Activated naive CD8-positive, alpha-beta T cell treated with anti-CD3 and anti-CD28 coated beads, Interleukin-2, amount 10 ng/mL, durations not matched to agents 7 days and 5 days (primary cell): Measurements from ENCODE around the gene TGFB1. TPM values are rescaled to one million over a fixed set of nuclear protein-coding genes. Genes with fewer than 3 reads are reported as not detected.
"Not testable (repeated sequence)": the region's sequence is repeated elsewhere in the genome, so short reads cannot be mapped to it uniquely, and the experiment has no call there.

ENCODE experiments used
- ATAC-seq: fragments of 150-1000 bp; cut with Tn5 transposase; one replicate; pipeline ENCODE4 v1.10.0; 2021; ENCODE audit warnings: low read depth, moderate library complexity
- POLR2A ChIA-PET: fragments of 350-600 bp; sonication (Branson Sonifier 250); formaldehyde crosslinking; loops from one replicate; lab custom pipeline; 2021; ENCODE audit warnings: antibody characterized with exemption; lab: Charles Lee
- DNase-seq: peaks from one replicate; pipeline ENCODE4 v3.0.0; 2021
- H3K27ac Mint-ChIP-seq: one replicate; pipeline ENCODE4 v1.8.0; 2022; ENCODE audit warnings: mild to moderate bottlenecking, mixed read lengths
- H3K27me3 Mint-ChIP-seq: one replicate; pipeline ENCODE4 v1.8.0; 2022; ENCODE audit warnings: mild to moderate bottlenecking, moderate library complexity, mixed read lengths
- H3K36me3 Mint-ChIP-seq: one replicate; pipeline ENCODE4 v1.8.0; 2021; ENCODE audit warnings: mild to moderate bottlenecking, mixed read lengths
- H3K4me1 Mint-ChIP-seq: one replicate; pipeline ENCODE4 v1.8.0; 2021; ENCODE audit warnings: mixed read lengths
- H3K4me3 Mint-ChIP-seq: one replicate; pipeline ENCODE4 v1.8.0; 2022; ENCODE audit warnings: mild to moderate bottlenecking, moderate library complexity, mixed read lengths
- H3K9me3 Mint-ChIP-seq: one replicate; pipeline ENCODE4 v1.8.0; 2021; ENCODE audit warnings: mixed read lengths
- total RNA-seq, 2 experiments: library from RNA; stranded (reverse); gene quantifications; one replicate each; pipeline ENCODE4 v1.2.3, GENCODE V29; 2021

Gene TGFB1
- total RNA-seq, 2 experiments from 2014 or later: 172 to 179 TPM

DNA sequence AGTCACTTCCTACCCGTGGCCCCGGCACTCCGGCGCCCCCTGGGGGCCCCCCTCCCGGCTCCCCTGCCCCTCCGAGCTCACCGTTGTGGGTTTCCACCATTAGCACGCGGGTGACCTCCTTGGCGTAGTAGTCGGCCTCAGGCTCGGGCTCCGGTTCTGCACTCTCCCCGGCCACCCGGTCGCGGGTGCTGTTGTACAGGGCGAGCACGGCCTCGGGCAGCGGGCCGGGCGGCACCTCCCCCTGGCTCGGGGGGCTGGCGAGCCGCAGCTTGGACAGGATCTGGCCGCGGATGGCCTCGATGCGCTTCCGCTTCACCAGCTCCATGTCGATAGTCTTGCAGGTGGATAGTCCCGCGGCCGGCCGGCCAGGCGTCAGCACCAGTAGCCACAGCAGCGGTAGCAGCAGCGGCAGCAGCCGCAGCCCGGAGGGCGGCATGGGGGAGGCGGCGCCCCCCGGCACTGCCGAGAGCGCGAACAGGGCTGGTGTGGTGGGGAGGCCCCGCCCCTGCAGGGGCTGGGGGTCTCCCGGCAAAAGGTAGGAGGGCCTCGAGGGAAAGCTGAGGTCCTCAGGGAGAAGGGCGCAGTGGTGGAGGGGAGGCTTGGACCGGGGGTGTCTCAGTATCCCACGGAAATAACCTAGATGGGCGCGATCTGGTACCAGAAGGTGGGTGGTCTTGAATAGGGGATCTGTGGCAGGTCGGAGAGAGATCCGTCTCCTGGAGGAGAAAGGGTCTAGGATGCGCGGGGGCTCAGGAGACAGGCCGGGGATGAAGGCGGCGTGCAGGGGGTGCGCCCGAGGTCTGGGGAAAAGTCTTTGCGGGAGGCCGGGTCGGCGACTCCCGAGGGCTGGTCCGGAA lies 885 bp downstream of the TGFB1 start:
- Mint-ChIP-seq H3K36me3 (peaks cover 26% of the 10 kb centered on the region), H3K27ac (peak overlapping the region; percentile 97)
- POLR2A ChIA-PET: interaction anchor here (0.7 to 6.9 kb wide), 19 partner anchors 8 to 149 kb away, joined by 3 to 64 read pairs (median 4); partner anchors contain the start of genes B3GNT8, B9D2, CCDC97 and DMAC2

DNA sequence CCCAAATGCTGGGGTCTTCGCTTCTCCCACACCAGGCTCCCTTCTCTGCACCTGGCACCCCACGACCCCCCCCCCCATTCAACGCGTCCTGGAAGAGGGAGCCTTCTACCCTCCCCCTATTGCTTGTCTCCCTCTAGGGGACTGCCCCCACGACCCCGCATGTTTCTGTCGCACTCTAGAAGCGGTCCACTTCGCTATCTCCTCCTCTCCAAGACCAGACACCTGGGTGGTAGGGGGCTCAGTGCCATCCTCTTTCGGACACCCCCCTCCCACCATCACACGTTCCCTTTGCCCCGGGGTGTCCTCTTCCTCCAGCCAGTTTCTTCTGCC lies 1.5 kb downstream of the TGFB1 start:
- DNase-seq (no peak), ATAC-seq (no peak)
- no peaks in the 10 kb centered on the region for H3K27me3 Mint-ChIP-seq
- peaks cover 4% of the 10 kb centered on the region for H3K9me3 Mint-ChIP-seq
- peaks cover 31% of the 10 kb centered on the region for H3K36me3 Mint-ChIP-seq
- H3K4me1 Mint-ChIP-seq: peaks cover 50% of the 10 kb centered on the region
- peak overlapping the region; percentile 97 for H3K4me3 Mint-ChIP-seq
- POLR2A ChIA-PET: interaction anchor here (0.8 to 6.9 kb wide), 16 partner anchors 9 to 148 kb away, joined by 3 to 64 read pairs (median 4); partner anchors contain the start of genes B3GNT8, B9D2, CCDC97 and DMAC2
- H3K27ac Mint-ChIP-seq: peak overlapping the region; percentile 97

More for the DNA sequence above, 885 bp downstream of the TGFB1 start:
- no peaks in the 10 kb centered on the region for H3K27me3 Mint-ChIP-seq
- peaks cover 56% of the 10 kb centered on the region for H3K4me1 Mint-ChIP-seq
- peak; percentile 87 for DNase-seq
- peaks cover 4% of the 10 kb centered on the region for H3K9me3 Mint-ChIP-seq
- H3K4me3 Mint-ChIP-seq: peak overlapping the region; percentile 97
- peak; percentile 19 for ATAC-seq

GRCh38 chr19:41351339-41352245 lies 2.1 kb downstream of the TGFB1 start:
- Mint-ChIP-seq H3K27ac (peak overlapping the region; percentile 97), H3K4me1 (peaks cover 44% of the 10 kb centered on the region), H3K9me3 (peaks cover 4% of the 10 kb centered on the region), H3K27me3 (no peaks in the 10 kb centered on the region), H3K36me3 (peaks cover 34% of the 10 kb centered on the region), H3K4me3 (peak overlapping the region; percentile 97)
- POLR2A ChIA-PET: interaction anchor here (0.6 to 6.9 kb wide), 23 partner anchors 9 to 573 kb away, joined by 3 to 64 read pairs (median 4); partner anchors contain the start of genes B3GNT8, B9D2, CCDC97 and DMAC2
- DNase-seq (peak; percentile 89), ATAC-seq (peak; percentile 55)

DNA sequence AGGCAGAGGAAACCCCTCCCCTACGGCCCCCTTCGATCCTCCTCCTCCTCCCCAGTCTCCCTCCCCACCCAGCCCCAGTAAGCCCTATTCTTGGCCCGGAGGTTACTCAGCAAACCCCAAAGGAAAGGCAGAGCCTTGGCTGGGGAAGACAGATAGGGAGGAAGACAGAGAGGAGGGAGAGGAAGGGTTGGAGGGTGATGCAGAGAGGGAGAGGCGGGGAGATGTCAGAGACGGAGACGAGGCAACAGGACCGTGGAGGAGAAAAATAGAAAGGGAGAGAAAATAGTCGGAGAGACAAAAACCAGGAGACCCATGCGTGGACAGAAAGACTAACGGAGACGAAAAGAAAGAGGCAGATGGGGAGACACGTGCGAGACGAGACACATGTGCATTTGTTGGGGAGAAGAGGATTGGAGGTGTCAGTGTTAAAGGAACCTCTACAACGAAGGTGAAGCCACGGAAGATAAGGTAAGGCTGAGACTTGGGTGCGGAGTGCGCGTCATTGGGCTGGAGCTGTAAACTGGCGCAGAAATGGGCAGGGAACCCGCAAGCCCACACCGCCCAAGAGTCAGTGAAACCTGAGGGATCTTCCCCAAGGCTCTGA lies 2.9 kb downstream of the TGFB1 start:
- Mint-ChIP-seq H3K27ac (peak overlapping the region; percentile 90), H3K27me3 (no peaks in the 10 kb centered on the region), H3K9me3 (peaks cover 4% of the 10 kb centered on the region), H3K36me3 (peaks cover 39% of the 10 kb centered on the region), H3K4me1 (peaks cover 40% of the 10 kb centered on the region), H3K4me3 (peak overlapping the region; percentile 97)
- POLR2A ChIA-PET: interaction anchor here (0.6 to 6.9 kb wide), 17 partner anchors 9 to 573 kb away, joined by 3 to 64 read pairs (median 6); partner anchors contain the start of genes B9D2, CCDC97, DMAC2 and RAB4B
- no peak for DNase-seq
- peak; percentile 8 for ATAC-seq

DNA sequence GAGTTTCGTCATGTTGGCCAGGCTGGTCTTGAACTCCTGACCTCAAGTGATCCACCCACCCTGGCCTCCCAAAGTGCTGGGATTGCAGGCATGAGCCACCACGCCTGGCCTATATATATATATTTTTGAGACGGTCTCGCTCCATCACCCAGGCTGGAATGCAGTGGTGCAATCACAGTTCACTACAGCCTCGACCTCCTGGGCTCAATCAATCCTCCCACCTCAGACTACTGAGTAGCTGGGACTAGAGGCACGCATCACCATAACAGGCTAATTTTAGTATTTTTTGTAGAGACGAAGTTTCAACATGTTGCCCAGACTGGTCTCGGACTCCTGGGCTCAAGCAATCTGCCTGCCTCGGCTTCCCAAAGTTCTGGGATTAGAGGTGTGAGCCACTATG lies 6.8 kb downstream of the TGFB1 start:
- ATAC-seq, H3K4me3 Mint-ChIP-seq, H3K9me3 Mint-ChIP-seq, H3K27ac Mint-ChIP-seq, DNase-seq, H3K27me3 Mint-ChIP-seq: not testable (repeated sequence)
- H3K36me3 Mint-ChIP-seq: peaks cover 50% of the 10 kb centered on the region
- H3K4me1 Mint-ChIP-seq: peaks cover 45% of the 10 kb centered on the region
- POLR2A ChIA-PET: interaction anchor here (0.8 to 4.5 kb wide), 2 partner anchors 9 to 19 kb away, joined by 3 to 33 read pairs; no protein-coding TSS in a partner anchor

- DNase-seq: no peak
- POLR2A ChIA-PET: no interaction called here
- ATAC-seq: no peak
- peak overlapping the region; percentile 21 for H3K27ac Mint-ChIP-seq
- H3K4me1 Mint-ChIP-seq: peaks cover 45% of the 10 kb centered on the region
- H3K36me3 Mint-ChIP-seq: peaks cover 51% of the 10 kb centered on the region
- peaks cover 4% of the 10 kb centered on the region for H3K9me3 Mint-ChIP-seq
- no peak overlapping the region for H3K4me3 Mint-ChIP-seq
- no peaks in the 10 kb centered on the region for H3K27me3 Mint-ChIP-seq
Observed at GRCh38 chr19:41344162-41344561, 9.6 kb downstream of the TGFB1 start.

DNA sequence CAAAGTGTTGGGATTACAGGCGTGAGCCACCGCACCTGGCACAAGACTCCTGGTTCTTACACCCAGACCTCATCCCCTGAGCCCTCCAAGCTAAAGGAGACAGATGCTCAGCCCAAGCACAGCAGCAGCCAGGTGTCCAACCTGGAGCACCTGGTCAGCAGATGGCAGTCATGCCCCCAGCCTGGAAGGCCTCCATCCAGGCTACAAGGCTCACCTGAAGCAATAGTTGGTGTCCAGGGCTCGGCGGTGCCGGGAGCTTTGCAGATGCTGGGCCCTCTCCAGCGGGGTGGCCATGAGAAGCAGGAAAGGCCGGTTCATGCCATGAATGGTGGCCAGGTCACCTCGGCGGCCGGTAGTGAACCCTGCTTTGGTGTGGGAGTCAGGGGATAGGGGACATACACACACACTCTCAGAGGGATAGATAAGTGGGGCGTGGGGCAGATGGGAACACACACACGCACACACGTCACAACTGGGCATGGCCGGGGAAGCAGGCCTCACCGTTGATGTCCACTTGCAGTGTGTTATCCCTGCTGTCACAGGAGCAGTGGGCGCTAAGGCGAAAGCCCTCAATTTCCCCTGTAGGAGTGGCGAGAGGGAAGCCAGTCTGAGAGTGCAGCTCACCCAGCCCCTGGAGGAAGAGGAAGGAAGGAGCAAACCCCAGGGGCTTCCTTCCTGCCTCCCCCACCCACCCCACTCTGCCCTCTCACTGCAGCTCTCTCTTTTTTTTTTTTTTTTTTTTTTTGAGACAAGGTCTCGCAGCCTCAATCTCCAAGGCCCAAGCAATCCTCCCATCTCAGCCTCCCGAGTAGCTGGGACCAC lies 11.8 kb downstream of the TGFB1 start:
- H3K9me3 Mint-ChIP-seq: no peaks in the 10 kb centered on the region

DNA sequence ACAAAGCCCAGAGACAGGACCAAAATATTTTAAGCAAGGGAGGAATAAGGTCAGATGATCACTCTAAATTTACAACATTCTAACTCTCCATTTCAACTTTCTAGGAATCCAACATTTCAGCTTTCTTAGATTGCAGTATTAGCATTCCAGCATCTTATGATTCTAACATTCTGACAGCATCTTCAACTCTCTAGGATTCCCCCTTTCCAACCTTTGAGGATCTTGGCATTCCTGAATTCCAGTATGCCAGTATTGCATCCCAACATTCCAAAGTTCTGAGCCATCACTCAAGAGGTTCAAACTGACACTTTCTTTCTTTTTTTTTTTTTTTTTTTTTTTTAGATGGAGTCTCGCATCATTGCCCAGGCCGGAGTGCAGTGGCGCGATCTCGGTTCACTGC lies 13.8 kb downstream of the TGFB1 start:
- peaks cover 38% of the 10 kb centered on the region for H3K36me3 Mint-ChIP-seq
- no peak for ATAC-seq
- H3K4me3 Mint-ChIP-seq: no peak overlapping the region
- no peaks in the 10 kb centered on the region for H3K9me3 Mint-ChIP-seq
- H3K4me1 Mint-ChIP-seq: peaks cover 49% of the 10 kb centered on the region
- H3K27ac Mint-ChIP-seq: peak overlapping the region; percentile 39
- H3K27me3 Mint-ChIP-seq: no peaks in the 10 kb centered on the region
- POLR2A ChIA-PET: no interaction called here
- no peak for DNase-seq

More for the DNA sequence above, 11.8 kb downstream of the TGFB1 start:
- Mint-ChIP-seq H3K27me3 (no peaks in the 10 kb centered on the region), H3K27ac (peak overlapping the region; percentile 73), H3K4me3 (peak overlapping the region; percentile 55), H3K4me1 (peaks cover 42% of the 10 kb centered on the region), H3K36me3 (peaks cover 45% of the 10 kb centered on the region)
- POLR2A ChIA-PET: interaction anchor here (0.6 to 1.5 kb wide), 10 partner anchors 10 to 197 kb away, joined by 3 to 7 read pairs (median 3); partner anchors contain the start of genes B9D2, CCDC97 and DMAC2
- DNase-seq: no peak
- ATAC-seq: peak; percentile 61

DNA sequence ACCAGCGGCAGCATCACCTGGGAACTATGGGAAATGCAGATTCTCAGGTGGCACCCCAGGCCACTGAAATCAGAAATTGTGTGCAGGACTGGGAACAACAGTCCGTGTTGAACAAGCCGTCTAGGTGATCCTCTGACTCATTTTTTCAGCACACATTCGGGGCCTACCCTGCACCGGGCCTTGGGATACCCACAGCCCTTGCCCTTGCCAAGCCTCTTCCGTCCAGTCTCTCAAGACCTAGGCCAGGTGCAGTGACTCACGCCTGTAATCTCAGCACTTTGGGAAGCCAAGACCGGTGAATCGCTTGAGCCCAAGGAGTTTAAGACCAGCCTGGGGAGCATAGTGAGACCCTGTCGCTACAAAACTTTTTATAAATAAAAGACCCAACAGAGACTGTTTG lies 18.3 kb downstream of the TGFB1 start:
- DNase-seq (no peak), ATAC-seq (no peak)
- POLR2A ChIA-PET: interaction anchor here (0.6 to 3.7 kb wide), 3 partner anchors 8 to 16 kb away, joined by 3 to 17 read pairs (median 3); no protein-coding TSS in a partner anchor
- Mint-ChIP-seq H3K27ac (peak overlapping the region; percentile 51), H3K27me3 (no peaks in the 10 kb centered on the region), H3K36me3 (peaks cover 31% of the 10 kb centered on the region), H3K4me1 (peaks cover 37% of the 10 kb centered on the region), H3K9me3 (no peaks in the 10 kb centered on the region), H3K4me3 (no peak overlapping the region)

- Mint-ChIP-seq H3K4me3 (no peak overlapping the region), H3K4me1 (peaks cover 36% of the 10 kb centered on the region), H3K9me3 (no peaks in the 10 kb centered on the region), H3K27me3 (no peaks in the 10 kb centered on the region), H3K36me3 (peaks cover 31% of the 10 kb centered on the region), H3K27ac (peak overlapping the region; percentile 51)
- no peak for ATAC-seq
- POLR2A ChIA-PET: interaction anchor here (3.7 kb wide), 1 partner anchor 17 kb away, joined by 17 read pairs; no protein-coding TSS in a partner anchor
- no peak for DNase-seq
Observed at GRCh38 chr19:41334793-41335192, 18.9 kb downstream of the TGFB1 start.

GRCh38 chr19:41332468-41332867 lies 21.3 kb downstream of the TGFB1 start:
- DNase-seq (no peak), ATAC-seq (no peak)
- peaks cover 44% of the 10 kb centered on the region for H3K4me1 Mint-ChIP-seq
- POLR2A ChIA-PET: interaction anchor here (0.6 kb wide), 1 partner anchor 46 kb away, joined by 3 read pairs; no protein-coding TSS in a partner anchor
- no peak overlapping the region for H3K27ac Mint-ChIP-seq
- no peaks in the 10 kb centered on the region for H3K27me3 Mint-ChIP-seq
- H3K36me3 Mint-ChIP-seq: peaks cover 26% of the 10 kb centered on the region
- H3K9me3 Mint-ChIP-seq: no peaks in the 10 kb centered on the region
- H3K4me3 Mint-ChIP-seq: no peak overlapping the region

DNA sequence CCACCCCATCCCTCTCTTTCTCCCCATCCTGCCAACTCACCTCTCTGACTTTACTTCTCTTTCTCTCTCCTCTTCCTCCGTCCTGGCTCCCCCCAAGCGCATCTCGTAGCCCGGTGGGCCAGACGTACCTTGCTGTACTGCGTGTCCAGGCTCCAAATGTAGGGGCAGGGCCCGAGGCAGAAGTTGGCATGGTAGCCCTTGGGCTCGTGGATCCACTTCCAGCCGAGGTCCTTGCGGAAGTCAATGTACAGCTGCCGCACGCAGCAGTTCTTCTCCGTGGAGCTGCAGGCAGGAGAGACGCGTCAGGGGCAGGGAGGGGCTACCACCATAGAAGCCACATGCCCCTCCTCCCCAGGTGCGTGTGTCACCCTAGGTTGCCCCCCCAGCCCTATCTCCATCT lies 21.7 kb downstream of the TGFB1 start:
- H3K4me3 Mint-ChIP-seq: no peak overlapping the region

More for the DNA sequence above, 21.7 kb downstream of the TGFB1 start:
- peaks cover 45% of the 10 kb centered on the region for H3K4me1 Mint-ChIP-seq
- H3K27ac Mint-ChIP-seq: no peak overlapping the region
- H3K9me3 Mint-ChIP-seq: no peaks in the 10 kb centered on the region
- DNase-seq (no peak), ATAC-seq (no peak)
- H3K36me3 Mint-ChIP-seq: peaks cover 26% of the 10 kb centered on the region
- POLR2A ChIA-PET: no interaction called here
- no peaks in the 10 kb centered on the region for H3K27me3 Mint-ChIP-seq
